ENCODE data around the gene TLE2.

TLE2 gene

DNA sequence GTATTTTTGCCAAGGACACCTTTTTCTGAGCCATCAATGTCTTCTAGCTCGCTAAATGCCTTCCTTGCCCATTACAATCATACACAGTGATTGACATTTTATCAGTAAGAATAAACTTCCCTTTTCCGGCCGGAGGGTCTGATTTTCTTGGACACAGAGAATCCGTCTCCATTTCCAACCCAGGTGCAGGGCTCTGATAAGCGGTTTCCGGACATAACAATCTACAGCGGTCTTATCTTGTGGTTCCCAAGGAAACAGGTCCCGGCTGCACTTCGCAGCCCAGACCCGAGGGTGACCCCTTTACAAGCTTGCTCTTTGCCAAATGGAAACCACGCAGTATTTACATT is 79.2 kb downstream of the TLE2 start:
- DNase-seq (ENCODE audit: low read depth), result no peak
